ENCODE measurements around the gene PHF19.

- TF ChIP-seq ZNF274 (IDR thresholded peaks at IDR 0.05; ENCODE audit: low read depth, low read length): no peak
- TF ChIP-seq SUZ12 (IDR thresholded peaks at IDR 0.05; ENCODE audit: extremely low read depth, insufficient read depth, insufficient read length): no peak
- TF ChIP-seq YY1 (IDR thresholded peaks at IDR 0.05; ENCODE audit: insufficient read depth, insufficient read length): no peak
These were observed 21.4 kb upstream of the PHF19 start for GRCh38 chr9:120898396-120898795.
